Epithelial cell of proximal tubule (primary cell): Measurements from ENCODE around the gene ENTHD1. TPM values are rescaled to one million over a fixed set of nuclear protein-coding genes. Genes with fewer than 3 reads are reported as not detected.

Source experiments
- DNase-seq: peaks from one replicate; pipeline ENCODE4 v3.0.0-alpha.2; 2011; ENCODE audit warnings: low read depth
- H3K4me3 ChIP-seq: 2 replicates; pipeline ENCODE4 v1.5.1; 2011; ENCODE audit warnings: low read depth, mild to moderate bottlenecking, low read length
- CTCF ChIP-seq: conservative IDR thresholded peaks from 2 replicates; pipeline ENCODE4 v1.5.1; 2012; ENCODE audit warnings: low read depth, mild to moderate bottlenecking, low read length
- total RNA-seq: library from RNA; depleted of rRNA; stranded (reverse); fragments of >200 nt; gene quantifications from 2 replicates; pipeline ENCODE4 v1.2.3, GENCODE V29; 2015

The ENTHD1 gene
- total RNA-seq, 1 donor from 2014 or later: not detected

DNA sequence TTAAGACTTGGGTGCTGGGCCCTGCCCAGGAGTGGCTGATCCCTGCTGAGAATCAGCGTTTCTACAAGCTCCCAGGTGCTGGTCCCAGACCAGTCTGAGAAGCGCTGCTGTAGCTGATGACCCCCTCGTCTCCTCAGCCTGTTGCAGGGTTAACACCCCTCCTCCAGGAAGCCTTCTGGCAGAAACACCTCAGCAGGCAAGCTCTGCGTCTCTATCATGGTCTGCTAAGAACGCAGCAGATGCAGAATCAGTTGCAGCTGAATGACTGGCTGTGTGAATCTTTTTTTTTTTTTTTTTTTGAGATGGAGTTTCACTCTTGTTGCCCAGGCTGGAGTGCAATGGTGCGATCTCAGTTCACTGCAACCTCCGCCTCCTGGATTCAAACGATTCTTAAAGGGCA lies 190.5 kb downstream of the ENTHD1 start:
- TF ChIP-seq CTCF: no peak
- no peak for DNase-seq
- no peak overlapping the region for H3K4me3 ChIP-seq

DNA sequence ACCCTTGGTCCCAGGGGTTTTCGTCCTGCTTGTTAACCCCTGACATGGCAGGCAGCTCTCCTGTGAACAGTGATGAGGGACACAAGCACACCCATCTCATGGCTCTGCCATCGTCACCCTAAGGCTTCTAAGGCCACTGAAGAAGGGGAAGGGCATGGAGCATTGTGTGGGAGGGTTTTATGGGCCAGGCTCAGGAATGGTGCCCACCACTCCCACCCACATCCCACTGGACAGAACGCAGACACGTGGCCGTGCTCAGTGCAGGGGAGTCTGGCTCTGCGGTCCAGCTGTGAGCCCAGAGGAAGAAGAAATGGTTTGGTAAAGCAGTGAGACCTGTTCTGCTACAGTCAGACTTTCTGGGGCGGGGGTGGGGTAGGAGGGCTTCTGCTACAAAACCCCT lies 193.0 kb downstream of the ENTHD1 start:
- TF ChIP-seq CTCF: no peak
- no peak for DNase-seq
- no peak overlapping the region for H3K4me3 ChIP-seq

DNA sequence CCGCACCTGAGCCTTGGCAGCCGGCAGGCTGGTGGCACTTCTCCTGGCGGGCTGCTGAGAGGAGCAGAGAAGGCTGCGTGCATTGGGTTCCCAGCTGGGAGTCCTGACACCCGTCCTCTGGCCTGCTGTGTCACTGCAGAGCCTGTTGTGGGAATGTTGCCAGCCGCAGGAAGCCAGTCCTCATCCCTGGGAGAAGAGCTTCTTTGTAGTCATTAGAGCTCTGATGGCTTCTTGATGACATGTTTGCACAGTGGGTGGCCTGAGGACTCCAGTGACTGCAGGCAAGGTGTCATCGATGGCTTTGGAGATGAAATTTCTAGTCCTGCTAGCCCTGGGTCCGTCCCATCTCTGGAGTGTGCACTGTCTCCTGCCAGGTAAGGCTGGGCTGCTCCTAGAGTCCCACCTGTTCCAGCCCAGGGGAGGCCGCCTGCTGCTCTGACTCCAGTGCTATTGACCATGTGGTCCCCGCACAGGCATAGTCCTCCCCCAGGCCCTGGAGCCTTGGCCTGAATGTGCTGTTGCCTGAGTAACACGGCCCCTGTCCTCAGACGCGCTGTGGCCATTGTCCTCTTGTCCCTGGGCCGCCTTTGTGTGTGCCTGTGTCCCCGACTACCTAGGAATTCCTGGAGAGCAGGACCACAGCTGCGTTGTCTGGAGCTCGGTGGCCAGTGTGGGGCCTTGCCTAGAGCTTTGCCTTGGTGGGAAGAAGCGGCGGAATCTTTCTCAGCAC lies 193.8 kb downstream of the ENTHD1 start:
- TF ChIP-seq CTCF: no peak
- H3K4me3 ChIP-seq: no peak overlapping the region
- no peak for DNase-seq

DNA sequence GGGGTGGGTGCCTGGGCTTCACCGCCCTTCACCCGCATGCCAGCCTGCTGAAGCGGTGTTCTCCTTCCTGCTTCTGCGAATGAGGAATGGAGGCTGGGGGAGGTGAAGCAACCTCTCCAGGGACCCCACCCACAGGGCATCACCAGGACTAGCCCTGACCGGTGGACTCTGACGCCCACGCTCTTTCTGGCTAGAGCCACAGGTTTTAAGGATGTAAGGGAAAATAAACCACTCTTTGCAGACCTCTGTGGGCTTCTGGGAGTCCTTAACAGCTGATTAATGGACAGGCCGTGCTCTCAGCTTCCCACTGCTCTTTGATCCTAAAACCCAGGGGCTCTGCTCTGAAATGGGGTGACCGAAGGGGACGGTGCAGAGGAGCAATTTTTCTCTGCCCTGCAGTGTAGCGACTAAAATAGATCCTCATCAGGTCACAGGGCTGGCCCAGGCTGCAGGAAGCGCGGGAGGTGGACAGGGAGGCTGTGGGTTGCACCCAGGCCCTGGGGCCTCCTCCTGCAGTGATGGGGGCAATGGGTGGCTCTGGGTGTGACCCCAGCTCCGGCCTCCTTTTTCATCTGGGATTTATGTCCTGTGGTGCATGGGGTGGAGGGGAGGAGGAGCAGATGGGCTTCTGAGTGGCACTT lies 195.7 kb downstream of the ENTHD1 start:
- H3K4me3 ChIP-seq: no peak overlapping the region
- DNase-seq: no peak
- no peak for TF ChIP-seq CTCF

- no peak for TF ChIP-seq CTCF
- DNase-seq: no peak
- no peak overlapping the region for H3K4me3 ChIP-seq
Measured at GRCh38 chr22:39693943-39694500, 199.5 kb downstream of the ENTHD1 start.

Other genes starting within 250 kb of the ENTHD1 start
- 0.14 TPM in 1 of 2 replicates, not detected in the other for gene GRAP2, start 7.3 kb upstream of the ENTHD1 start, total RNA-seq
- not detected in 2 replicates for gene TMA7B, start 66.6 kb upstream of the ENTHD1 start, total RNA-seq
- gene FAM83F, start 101.2 kb upstream of the ENTHD1 start, total RNA-seq: 3.3 and 3.5 TPM in 2 replicates